K562 (cell line): ENCODE results near the gene ZBTB18.

Experiments
- ATF2 ChIP-seq: sonication (generic); formaldehyde crosslinking; IDR thresholded peaks from 2 replicates; pipeline ENCODE4 v1.8.1; 2022; ENCODE audit warnings: missing genetic modification reagents
- CGGBP1 ChIP-seq: fragments of 250-450 bp; sonication (Bioruptor Pico); IDR thresholded peaks from 2 replicates; pipeline ENCODE4 v1.9.0; 2021; ENCODE audit warnings: mild to moderate bottlenecking
- COPS2 ChIP-seq: fragments of 450-650 bp; conservative IDR thresholded peaks from 2 replicates; pipeline ENCODE4 v1.6.1; 2016; ENCODE audit warnings: mild to moderate bottlenecking, moderate library complexity
- CTCF ChIP-seq, 3 experiments: IDR thresholded peaks in 2 of 3; conservative IDR thresholded peaks in 1 of 3; 2 replicates each; pipeline ENCODE4 v1.5.1; 2011 to 2012; ENCODE audit warnings: low read length in 3 of 3, mild to moderate bottlenecking in 3 of 3, control low read depth in 2 of 3, improper control_type of control experiment in 1 of 3, inconsistent platforms in 1 of 3, low read depth in 1 of 3, mixed read lengths in 1 of 3, moderate library complexity in 1 of 3; ENCODE audit not compliant: insufficient read depth in 2 of 3
- DDX20 ChIP-seq: fragments of 450-650 bp; IDR thresholded peaks from 2 replicates; pipeline ENCODE4 v1.6.1; 2016; ENCODE audit warnings: missing genetic modification characterization, low read depth, mild to moderate bottlenecking, missing compliant biosample characterization, moderate library complexity
- GATA2 ChIP-seq: sonication (generic); formaldehyde crosslinking; IDR thresholded peaks from 2 replicates; pipeline ENCODE4 v1.4.0; 2020; ENCODE audit warnings: mild to moderate bottlenecking, missing genetic modification reagents
- NFIC ChIP-seq: fragments of 450-650 bp; IDR thresholded peaks from 2 replicates; pipeline ENCODE4 v1.6.1; 2017; ENCODE audit warnings: mild to moderate bottlenecking, inconsistent platforms
- NFRKB ChIP-seq: fragments of 450-650 bp; IDR thresholded peaks from 2 replicates; pipeline ENCODE4 v1.6.1; 2016; ENCODE audit warnings: low read depth
- PHB ChIP-seq: fragments of 250-450 bp; sonication (Bioruptor Pico); IDR thresholded peaks from 2 replicates; pipeline ENCODE4 v1.5.0; 2021
- SMAD4 ChIP-seq: fragments of 250-450 bp; sonication (Bioruptor Pico); conservative IDR thresholded peaks from 2 replicates; pipeline ENCODE4 v1.8.0; 2021; ENCODE audit warnings: inconsistent platforms, mild to moderate bottlenecking, moderate library complexity
- TEAD4 ChIP-seq, 2 experiments: sonication (generic) in 1 of 2; formaldehyde crosslinking in 1 of 2; IDR thresholded peaks; 2 replicates each; pipeline versions ENCODE4 v1.6.1 to v1.8.0; 2012 to 2022; ENCODE audit warnings: borderline replicate concordance in 1 of 2, inconsistent platforms in 1 of 2, low read length in 1 of 2, mild to moderate bottlenecking in 1 of 2, missing genetic modification reagents in 1 of 2
- ZBTB1 ChIP-seq: sonication (generic); formaldehyde crosslinking; IDR thresholded peaks from 2 replicates; pipeline ENCODE4 v1.8.1; 2023; ENCODE audit warnings: missing genetic modification reagents, low read depth, mild to moderate bottlenecking, borderline replicate concordance
- ZBTB2 ChIP-seq: fragments of 450-650 bp; IDR thresholded peaks from 2 replicates; pipeline ENCODE4 v1.6.1; 2016; ENCODE audit warnings: antibody characterized with exemption
- ZNF217 ChIP-seq: sonication (generic); formaldehyde crosslinking; IDR thresholded peaks from 2 replicates; pipeline ENCODE4 v1.8.0; 2022; ENCODE audit warnings: mild to moderate bottlenecking, missing genetic modification reagents

GRCh38 chr1:244054247-244054923 lies 3.3 kb downstream of the ZBTB18 start:
- no peak for TF ChIP-seq TEAD4 (IDR thresholded peaks at IDR 0.05; ENCODE audit: low read length)
- TF ChIP-seq TEAD4 (CRISPR knock-in tag; IDR thresholded peaks at IDR 0.05; ENCODE audit: borderline replicate concordance) = no peak
- no peak for TF ChIP-seq ZNF217 (CRISPR knock-in tag)
- TF ChIP-seq CTCF (IDR thresholded peaks at IDR 0.05 in 2 of 3, conservative IDR thresholded peaks at IDR 0.05 in 1 of 3; ENCODE audit: insufficient read depth in 2 of 3, low read depth in 1 of 3, low read length in 3 of 3) = no peak
- no peak for TF ChIP-seq SMAD4 (CRISPR knock-in tag)
- no peak for TF ChIP-seq PHB (CRISPR knock-in tag)
- no peak for TF ChIP-seq ZBTB1
- no peak for TF ChIP-seq DDX20 (tag)
- TF ChIP-seq NFIC = no peak
- TF ChIP-seq GATA2 = no peak
- TF ChIP-seq ATF2 = no peak
- no peak for TF ChIP-seq COPS2
- TF ChIP-seq ZBTB2 = no peak
- no peak for TF ChIP-seq CGGBP1 (CRISPR knock-in tag)
- no peak for TF ChIP-seq NFRKB
